Measurements from ENCODE around the gene BCL2L12.

BCL2L12 gene

GRCh38 chr19:49665036-49665350 is 740 bp upstream of the BCL2L12 start:
- DNase-seq, result peak; percentile 14

GRCh38 chr19:49666120-49666444 is 349 bp downstream of the BCL2L12 start:
- DNase-seq, result no peak

- no peak for DNase-seq
Observed at GRCh38 chr19:49667473-49667872, 1.7 kb downstream of the BCL2L12 start.

GRCh38 chr19:49669516-49669915 is 3.8 kb downstream of the BCL2L12 start:
- no peak for DNase-seq

GRCh38 chr19:49672131-49672919 is 6.6 kb downstream of the BCL2L12 start:
- peak; percentile 84 for DNase-seq

GRCh38 chr19:49676136-49676783 is 10.5 kb downstream of the BCL2L12 start:
- peak; percentile 84 for DNase-seq

GRCh38 chr19:49676784-49677230 is 11.1 kb downstream of the BCL2L12 start:
- peak; percentile 99 for DNase-seq

- DNase-seq, result peak; percentile 44
Observed at GRCh38 chr19:49677231-49677900, 11.6 kb downstream of the BCL2L12 start, which contains the start of gene PRMT1. Gene PRMT1, plus strand, starts transcription at chr19:49677271. Its CDS starts 10 bp downstream, at chr19:49677281.

GRCh38 chr19:49677901-49678674 is 12.4 kb downstream of the BCL2L12 start:
- DNase-seq, result peak; percentile 84

- DNase-seq, result no peak
Observed at GRCh38 chr19:49678985-49679770, 13.4 kb downstream of the BCL2L12 start.

GRCh38 chr19:49679771-49680413 is 14.2 kb downstream of the BCL2L12 start:
- DNase-seq, result no peak

- DNase-seq, result peak; percentile 96
Observed at GRCh38 chr19:49680421-49681351, 15.0 kb downstream of the BCL2L12 start.

- DNase-seq, result no peak
Observed at GRCh38 chr19:49681830-49682229, 16.1 kb downstream of the BCL2L12 start.

GRCh38 chr19:49682274-49682673 is 16.5 kb downstream of the BCL2L12 start:
- DNase-seq, result no peak

GRCh38 chr19:49683814-49684250 is 18.1 kb downstream of the BCL2L12 start:
- DNase-seq, result no peak

GRCh38 chr19:49684251-49684982 is 18.7 kb downstream of the BCL2L12 start:
- DNase-seq, result peak; percentile 39

- no peak for DNase-seq
Observed at GRCh38 chr19:49684983-49685553, 19.3 kb downstream of the BCL2L12 start.

- no peak for DNase-seq
Observed at GRCh38 chr19:49685845-49686332, 20.2 kb downstream of the BCL2L12 start.

- DNase-seq, result no peak
Observed at GRCh38 chr19:49686503-49687088, 20.9 kb downstream of the BCL2L12 start.
